ENCODE results near the gene MAML3. TPM values are rescaled to one million over a fixed set of nuclear protein-coding genes. Genes with fewer than 3 reads are reported as not detected.

Gene MAML3
- 0.89 and 1.7 TPM in 2 replicates for total RNA-seq (2022)
- Bru-seq, nascent RNA: percentile 46 among the genes with signal in this experiment
- percentile 37 among the genes with signal in this experiment for BruChase-seq, experiment 1, labeled RNA remaining after a 6-hour chase
- percentile 43 among the genes with signal in this experiment for BruChase-seq, experiment 2, labeled RNA remaining after a 2-hour chase
- long read RNA-seq: 0 reads

- intact Hi-C loops (cut with micrococcal nuclease): loop anchor here (1.0 to 5.0 kb wide), 9 partner anchors 32 to 552 kb away; no protein-coding TSS in a partner anchor
- ChIA-PET CTCF (interaction anchor here (0.7 to 1.5 kb wide), 10 partner anchors 10 to 578 kb away, joined by 3 to 8 read pairs (median 4); no protein-coding TSS in a partner anchor), POLR2A (interaction anchor here (0.6 to 5.1 kb wide), 33 partner anchors 9 to 501 kb away, joined by 3 to 82 read pairs (median 5); partner anchors contain the start of genes ELMOD2, MGST2 and SCOC)
- H3K4me1 Mint-ChIP-seq (ENCODE audit: insufficient read depth, unreplicated experiment): no peaks in the 10 kb centered on the region
- no peak for TF ChIP-seq CTCF (IDR thresholded peaks at IDR 0.05; ENCODE audit: unreplicated experiment)
- H3K27ac Mint-ChIP-seq (ENCODE audit: low read depth, unreplicated experiment): peak within 1 kb of the TSS; percentile 86
- peak; percentile 94 for DNase-seq (ENCODE audit: unreplicated experiment)
- peak within 1 kb of the TSS; percentile 95 for H3K4me3 Mint-ChIP-seq (ENCODE audit: unreplicated experiment)
- BruUV-seq (replicated peaks): TSS peak; percentile 15
- H3K9me3 Mint-ChIP-seq (ENCODE audit: unreplicated experiment): no peaks in the 10 kb centered on the region
- H3K36me3 Mint-ChIP-seq (ENCODE audit: insufficient read depth, unreplicated experiment): no peaks in the 10 kb centered on the region
- no peaks in the 10 kb centered on the region for H3K27me3 Mint-ChIP-seq (ENCODE audit: insufficient read depth, unreplicated experiment)
Observed at GRCh38 chr4:140153718-140154571, at the start of gene MAML3. TSS of gene MAML3 (minus strand) at chr4:140154184. CDS start at chr4:140153327, 857 bp downstream.

- no peaks in the 10 kb centered on the region for H3K9me3 Mint-ChIP-seq (ENCODE audit: unreplicated experiment)
- no peak overlapping the region for H3K4me3 Mint-ChIP-seq (ENCODE audit: unreplicated experiment)
- no peak for TF ChIP-seq CTCF (IDR thresholded peaks at IDR 0.05; ENCODE audit: unreplicated experiment)
- H3K36me3 Mint-ChIP-seq (ENCODE audit: insufficient read depth, unreplicated experiment): no peaks in the 10 kb centered on the region
- no peaks in the 10 kb centered on the region for H3K27me3 Mint-ChIP-seq (ENCODE audit: insufficient read depth, unreplicated experiment)
- ChIA-PET POLR2A (no interaction called here), CTCF (no interaction called here)
- H3K27ac Mint-ChIP-seq (ENCODE audit: low read depth, unreplicated experiment): no peak overlapping the region
- H3K4me1 Mint-ChIP-seq (ENCODE audit: insufficient read depth, unreplicated experiment): no peaks in the 10 kb centered on the region
- intact Hi-C loops (cut with micrococcal nuclease): no loop called here
- no peak for DNase-seq (ENCODE audit: unreplicated experiment)
- no TSS peak for BruUV-seq (replicated peaks)
Observed at GRCh38 chr4:140198942-140199341, 45.0 kb upstream of the MAML3 start.

- BruUV-seq (replicated peaks): no TSS peak
- Mint-ChIP-seq H3K36me3 (ENCODE audit: insufficient read depth, unreplicated experiment) (no peaks in the 10 kb centered on the region), H3K9me3 (ENCODE audit: unreplicated experiment) (no peaks in the 10 kb centered on the region), H3K4me3 (ENCODE audit: unreplicated experiment) (no peak overlapping the region), H3K27me3 (ENCODE audit: insufficient read depth, unreplicated experiment) (no peaks in the 10 kb centered on the region), H3K4me1 (ENCODE audit: insufficient read depth, unreplicated experiment) (no peaks in the 10 kb centered on the region), H3K27ac (ENCODE audit: low read depth, unreplicated experiment) (no peak overlapping the region)
- DNase-seq (ENCODE audit: unreplicated experiment): no peak
- intact Hi-C loops (cut with micrococcal nuclease): no loop called here
- no peak for TF ChIP-seq CTCF (IDR thresholded peaks at IDR 0.05; ENCODE audit: unreplicated experiment)
- ChIA-PET POLR2A (no interaction called here), CTCF (no interaction called here)
Observed at GRCh38 chr4:140195806-140196205, 41.8 kb upstream of the MAML3 start.

- no TSS peak for BruUV-seq (replicated peaks)
- CTCF ChIA-PET: interaction anchor here (0.8 kb wide), 1 partner anchor 60 kb away, joined by 3 read pairs; no protein-coding TSS in a partner anchor
- POLR2A ChIA-PET: interaction anchor here (0.7 to 1.0 kb wide), 2 partner anchors 39 to 137 kb away, joined by 3 read pairs; no protein-coding TSS in a partner anchor
- Mint-ChIP-seq H3K36me3 (ENCODE audit: insufficient read depth, unreplicated experiment) (no peaks in the 10 kb centered on the region), H3K9me3 (ENCODE audit: unreplicated experiment) (no peaks in the 10 kb centered on the region), H3K4me1 (ENCODE audit: insufficient read depth, unreplicated experiment) (peaks cover 17% of the 10 kb centered on the region), H3K27me3 (ENCODE audit: insufficient read depth, unreplicated experiment) (no peaks in the 10 kb centered on the region), H3K27ac (ENCODE audit: low read depth, unreplicated experiment) (no peak overlapping the region), H3K4me3 (ENCODE audit: unreplicated experiment) (no peak overlapping the region)
- intact Hi-C loops (cut with micrococcal nuclease): no loop called here
- no peak for TF ChIP-seq CTCF (IDR thresholded peaks at IDR 0.05; ENCODE audit: unreplicated experiment)
- DNase-seq (ENCODE audit: unreplicated experiment): no peak
Observed at GRCh38 chr4:140189805-140190204, 35.8 kb upstream of the MAML3 start.
